RCC 7860 (cell line): ENCODE measurements around the gene TRAF1.
A peak's percentile ranks its signal among the peaks of the same experiment; 100 is the strongest.

ENCODE experiments used
- DNase-seq: peaks from one replicate; pipeline ENCODE4 v3.0.0-alpha.2; 2015; ENCODE audit warnings: low spot score
- FAIRE-seq: peaks from 2 replicates; lab custom pipeline; 2012; peaks lifted over from hg19 to GRCh38; lab: Jason Lieb, UNC

Gene TRAF1

GRCh38 chr9:120891245-120891883 lies 35.2 kb downstream of the TRAF1 start:
- no peak for FAIRE-seq
- no peak for DNase-seq

DNA sequence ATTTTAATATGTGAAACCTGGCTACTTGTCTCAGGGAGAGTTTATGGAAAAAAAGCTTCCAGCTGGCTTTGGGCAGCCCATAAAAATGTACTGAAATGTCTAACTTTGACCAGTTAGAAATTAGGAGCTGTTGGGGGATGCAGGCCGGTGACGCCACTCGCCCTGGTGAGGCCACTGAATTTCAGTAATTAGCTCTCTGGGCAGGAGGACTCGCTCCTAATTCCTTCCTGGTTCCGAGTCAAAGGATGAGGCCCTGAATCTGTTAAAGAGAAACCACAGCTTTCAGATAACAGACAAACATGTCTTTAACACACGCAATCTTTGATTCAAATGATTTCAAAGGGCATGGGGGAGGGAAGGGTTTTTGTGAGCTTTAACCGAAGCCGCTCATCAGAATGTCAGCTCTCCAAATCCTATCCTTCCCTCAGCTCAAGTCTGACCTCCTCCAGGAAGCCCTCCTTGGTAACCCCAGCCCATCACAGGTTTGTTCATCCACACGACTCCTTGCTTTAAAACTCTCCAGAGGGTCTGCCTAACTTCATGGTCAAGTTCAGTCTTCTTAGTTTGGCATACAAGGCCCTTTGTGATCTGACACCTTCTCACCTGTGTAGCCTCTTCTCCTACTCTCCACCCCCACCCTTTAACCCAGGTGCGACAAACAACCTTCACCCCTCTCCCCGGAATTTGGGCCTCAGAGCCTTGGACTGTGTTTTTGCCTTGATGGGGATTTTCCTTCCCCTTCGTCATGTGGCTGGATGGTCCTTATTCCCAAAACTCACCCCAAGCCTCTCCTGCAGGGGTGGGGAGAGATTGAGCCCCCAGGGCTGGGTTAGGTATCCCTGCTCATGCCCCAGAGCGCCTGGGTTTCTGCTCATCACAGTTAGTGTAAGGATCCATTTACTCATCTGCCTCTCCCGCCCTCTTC lies 36.0 kb downstream of the TRAF1 start:
- DNase-seq, result no peak
- FAIRE-seq, result no peak

GRCh38 chr9:120889606-120890271 lies 36.9 kb downstream of the TRAF1 start:
- DNase-seq, result no peak
- FAIRE-seq, result no peak

DNA sequence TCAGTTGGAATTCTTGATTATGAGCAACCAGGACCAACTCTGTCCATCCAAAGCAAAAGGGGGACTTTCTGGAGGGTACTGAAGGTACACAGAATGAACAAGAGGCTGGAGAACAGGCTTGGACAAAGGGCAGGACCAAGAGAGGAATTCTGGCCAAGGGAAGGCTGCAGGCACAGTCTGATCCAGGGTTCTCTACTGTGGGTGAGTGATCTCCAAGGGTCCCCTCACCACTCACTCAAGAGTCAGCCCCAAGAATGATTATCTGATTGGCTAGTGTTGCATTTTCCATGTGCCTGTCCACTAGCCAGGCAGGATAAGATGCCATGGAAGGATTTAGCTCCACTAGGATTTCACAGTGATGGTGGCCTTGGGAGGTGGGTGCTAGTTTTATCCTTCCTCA lies 38.0 kb downstream of the TRAF1 start:
- DNase-seq (no peak), FAIRE-seq (no peak)

DNA sequence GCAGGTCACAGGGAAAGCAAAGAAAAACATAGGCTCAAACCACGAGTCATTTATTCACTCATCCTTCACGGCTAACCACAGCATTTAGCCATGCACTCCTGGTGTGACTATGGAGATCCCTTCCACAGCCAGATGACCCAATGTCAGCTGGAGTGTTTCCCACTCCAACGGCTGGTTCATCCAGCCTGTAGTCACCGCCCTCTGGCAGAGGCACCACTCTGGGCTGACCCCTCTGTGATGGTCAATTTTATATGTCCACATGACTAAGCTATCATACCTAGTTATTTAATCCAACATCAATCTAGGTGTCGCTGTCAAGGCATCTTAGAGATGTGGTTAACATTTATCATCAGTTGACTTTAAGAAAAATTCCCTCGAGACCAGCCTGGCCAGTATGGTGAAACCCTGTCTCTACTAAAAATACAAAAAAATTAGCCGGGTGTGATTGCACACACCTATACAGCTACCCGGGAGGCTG lies 40.1 kb downstream of the TRAF1 start:
- DNase-seq, result peak; percentile 97
- peak; percentile 97 for FAIRE-seq

- no peak for DNase-seq
- FAIRE-seq, result no peak
Measured at GRCh38 chr9:120885958-120886357, 40.6 kb downstream of the TRAF1 start.

- DNase-seq (no peak), FAIRE-seq (no peak)
Measured at GRCh38 chr9:120885457-120885856, 41.1 kb downstream of the TRAF1 start.

DNA sequence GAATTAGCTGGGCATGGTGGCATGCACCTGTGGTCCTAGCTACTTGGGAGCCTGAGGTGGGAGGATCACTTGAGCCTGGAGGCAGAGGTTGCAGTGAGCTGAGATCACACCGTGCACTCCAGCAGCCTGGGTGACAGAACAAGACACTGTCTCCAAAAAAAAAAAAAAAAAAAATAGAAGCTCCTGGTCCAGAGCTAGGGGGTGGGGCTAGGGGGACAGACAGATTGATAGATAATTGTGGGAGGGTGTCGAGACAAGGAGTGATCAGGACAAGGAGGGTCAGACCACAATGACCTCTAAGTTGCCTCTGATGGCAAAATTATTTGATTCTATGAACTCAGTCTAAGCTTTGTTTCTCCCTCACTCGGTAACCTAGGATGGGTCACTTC lies 43.0 kb downstream of the TRAF1 start:
- FAIRE-seq (no peak), DNase-seq (no peak)

GRCh38 chr9:120882935-120883607 lies 43.5 kb downstream of the TRAF1 start:
- FAIRE-seq (no peak), DNase-seq (peak; percentile 16)

DNA sequence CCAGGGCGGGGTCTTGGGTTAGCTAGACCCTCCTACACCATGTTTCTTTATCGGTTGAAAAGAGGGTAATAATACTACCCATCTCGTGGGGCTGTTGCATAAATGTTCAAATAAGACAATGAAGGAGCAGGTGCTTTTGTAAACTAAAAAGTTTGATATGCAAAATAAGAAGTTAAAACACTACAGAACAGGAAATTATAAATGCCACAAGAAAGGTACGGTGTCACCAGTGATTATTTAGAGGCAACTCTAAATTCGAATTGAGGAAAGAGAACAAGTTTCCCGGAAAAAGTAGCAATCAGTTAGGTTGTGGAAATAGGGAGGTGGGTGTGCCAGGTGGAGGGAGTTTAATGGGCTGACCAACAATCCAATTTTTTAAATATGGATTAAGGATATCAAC lies 47.1 kb downstream of the TRAF1 start:
- DNase-seq (no peak), FAIRE-seq (no peak)

DNA sequence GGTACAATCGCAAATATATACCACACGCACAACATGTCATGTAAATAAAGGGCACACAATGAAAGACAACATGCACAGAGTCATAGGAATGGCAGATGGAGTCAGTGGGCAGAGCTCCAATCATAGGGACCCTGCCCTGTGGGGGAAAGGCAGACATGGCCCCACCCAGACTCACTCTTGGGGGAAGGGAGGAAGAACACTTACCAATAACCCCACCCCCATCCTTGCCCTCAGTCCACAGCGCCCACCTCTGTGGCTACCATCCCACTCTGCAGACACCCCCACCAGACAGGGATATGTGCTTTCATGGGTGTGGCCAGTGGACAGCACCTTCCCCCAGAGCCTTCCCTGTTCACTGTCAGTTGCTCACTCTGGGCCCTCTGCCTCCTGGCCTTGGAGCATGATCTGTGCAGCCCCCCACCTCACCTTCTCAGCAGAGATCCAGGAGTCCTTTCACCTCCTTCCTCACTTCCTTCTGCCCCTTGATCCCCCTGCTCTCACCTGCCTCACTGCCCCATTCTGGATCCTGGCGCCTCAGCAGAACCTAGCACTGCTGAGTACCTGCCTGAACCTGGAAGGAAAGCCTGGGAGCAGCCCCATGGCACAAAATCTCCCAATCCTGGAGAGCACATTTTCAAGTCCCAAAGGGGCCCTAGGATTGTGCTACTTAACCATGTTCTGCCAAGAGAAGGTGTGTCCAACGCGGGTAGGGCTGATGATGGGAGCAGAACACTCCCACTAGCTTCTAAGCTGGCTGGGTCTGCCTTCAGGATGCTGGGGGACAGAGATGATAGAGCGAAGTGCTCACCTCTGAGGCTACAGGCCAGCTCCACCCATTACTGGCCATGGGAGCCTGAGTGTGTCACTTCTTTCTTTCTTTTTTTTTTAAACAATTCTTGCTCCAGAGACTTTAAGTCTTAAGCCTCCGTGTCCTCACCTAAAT lies 48.1 kb downstream of the TRAF1 start:
- FAIRE-seq (no peak), DNase-seq (no peak)

DNA sequence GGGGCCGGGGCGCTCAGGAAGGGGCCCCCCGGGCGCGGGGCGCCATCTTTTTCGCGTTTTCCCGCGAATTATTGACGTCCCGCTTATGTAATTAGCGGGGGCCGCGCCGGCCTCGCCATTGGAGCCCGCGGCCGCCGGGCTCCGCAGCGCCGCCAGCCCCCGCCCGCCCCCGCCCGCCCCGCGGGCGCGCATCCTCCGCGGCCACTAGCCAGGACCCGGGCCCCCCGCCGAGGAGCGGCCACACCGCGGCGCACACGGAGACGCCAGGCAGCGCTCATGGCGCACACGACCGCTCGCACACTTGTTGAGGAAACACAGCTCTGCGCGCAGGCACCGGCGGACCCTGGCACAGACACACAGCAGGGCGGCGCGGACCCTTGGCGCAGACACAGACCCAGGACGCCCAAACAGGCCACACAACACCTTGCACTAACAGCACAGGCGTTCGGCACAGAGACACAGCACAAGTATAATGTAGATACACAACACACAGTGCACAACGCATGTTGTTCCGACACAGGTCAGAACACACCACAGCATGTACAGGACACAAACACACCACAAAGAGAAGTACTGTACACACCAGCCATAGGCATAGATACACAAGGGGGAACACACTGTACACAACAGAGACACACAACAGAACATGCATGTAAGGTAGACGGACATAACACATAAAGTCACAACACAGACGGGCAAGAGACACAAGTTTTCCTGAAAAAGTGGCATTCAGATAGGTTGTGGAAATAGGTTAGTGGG lies 49.1 kb downstream of the TRAF1 start:
- DNase-seq, result peak; percentile 33
- FAIRE-seq, result no peak

DNA sequence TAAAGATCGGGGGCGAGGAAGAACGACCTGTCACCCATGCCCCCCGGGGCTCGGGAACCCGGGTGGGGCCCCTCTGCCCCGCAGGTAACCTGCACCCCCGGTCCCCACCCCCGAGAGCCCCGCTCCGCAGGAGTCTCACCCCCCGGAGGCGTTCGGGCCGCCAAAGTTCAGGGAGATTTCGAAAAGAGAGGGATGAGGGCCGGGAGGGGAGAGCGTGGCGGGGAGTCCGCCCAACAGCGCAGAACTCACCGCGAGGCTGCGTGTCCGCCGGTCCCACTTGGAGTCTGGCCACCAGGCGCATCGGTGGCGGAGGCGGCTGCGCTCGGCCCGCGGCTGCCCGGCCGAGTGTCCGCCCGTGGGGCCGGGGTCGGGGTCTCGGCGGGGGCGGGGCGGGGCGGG lies 49.8 kb downstream of the TRAF1 start, which contains the start of gene PHF19:
TSS of gene PHF19 (minus strand) at position 347 of the 399 bp plus-strand sequence. CDS start 2,447 bp downstream, outside the sequence.
- FAIRE-seq (no peak), DNase-seq (no peak)

- FAIRE-seq (peak; percentile 15), DNase-seq (peak; percentile 95)
Measured at GRCh38 chr9:120875954-120876841, 50.4 kb downstream of the TRAF1 start.

DNA sequence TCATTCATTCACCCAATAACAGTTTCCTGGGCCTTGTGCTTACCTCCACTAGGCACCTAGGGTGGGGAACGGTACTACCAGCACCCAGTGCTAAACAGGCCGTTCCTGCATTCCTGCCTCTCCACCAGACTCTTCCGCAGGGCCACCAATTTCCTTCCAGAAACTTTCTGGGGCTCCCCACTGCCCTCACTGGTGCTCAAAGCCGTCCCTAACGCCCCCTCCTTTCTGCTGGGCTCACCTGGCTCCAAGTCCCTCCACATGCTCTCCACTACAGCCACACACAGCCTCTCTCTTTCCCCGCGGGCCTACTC lies 51.0 kb downstream of the TRAF1 start:
- DNase-seq (no peak), FAIRE-seq (no peak)

GRCh38 chr9:120875195-120875565 lies 51.4 kb downstream of the TRAF1 start:
- FAIRE-seq, result no peak
- no peak for DNase-seq

GRCh38 chr9:120874226-120875194 lies 52.1 kb downstream of the TRAF1 start:
- FAIRE-seq (no peak), DNase-seq (no peak)
